ENCODE measurements around the gene TAS2R40. TPM values are rescaled to one million over a fixed set of nuclear protein-coding genes. Genes with fewer than 3 reads are reported as not detected.
"Not testable (repeated sequence)": the region's sequence is repeated elsewhere in the genome, so short reads cannot be mapped to it uniquely, and the experiment has no call there.

Gene TAS2R40
- polyA plus RNA-seq, 1 donor from 2014 or later, result not detected

DNA sequence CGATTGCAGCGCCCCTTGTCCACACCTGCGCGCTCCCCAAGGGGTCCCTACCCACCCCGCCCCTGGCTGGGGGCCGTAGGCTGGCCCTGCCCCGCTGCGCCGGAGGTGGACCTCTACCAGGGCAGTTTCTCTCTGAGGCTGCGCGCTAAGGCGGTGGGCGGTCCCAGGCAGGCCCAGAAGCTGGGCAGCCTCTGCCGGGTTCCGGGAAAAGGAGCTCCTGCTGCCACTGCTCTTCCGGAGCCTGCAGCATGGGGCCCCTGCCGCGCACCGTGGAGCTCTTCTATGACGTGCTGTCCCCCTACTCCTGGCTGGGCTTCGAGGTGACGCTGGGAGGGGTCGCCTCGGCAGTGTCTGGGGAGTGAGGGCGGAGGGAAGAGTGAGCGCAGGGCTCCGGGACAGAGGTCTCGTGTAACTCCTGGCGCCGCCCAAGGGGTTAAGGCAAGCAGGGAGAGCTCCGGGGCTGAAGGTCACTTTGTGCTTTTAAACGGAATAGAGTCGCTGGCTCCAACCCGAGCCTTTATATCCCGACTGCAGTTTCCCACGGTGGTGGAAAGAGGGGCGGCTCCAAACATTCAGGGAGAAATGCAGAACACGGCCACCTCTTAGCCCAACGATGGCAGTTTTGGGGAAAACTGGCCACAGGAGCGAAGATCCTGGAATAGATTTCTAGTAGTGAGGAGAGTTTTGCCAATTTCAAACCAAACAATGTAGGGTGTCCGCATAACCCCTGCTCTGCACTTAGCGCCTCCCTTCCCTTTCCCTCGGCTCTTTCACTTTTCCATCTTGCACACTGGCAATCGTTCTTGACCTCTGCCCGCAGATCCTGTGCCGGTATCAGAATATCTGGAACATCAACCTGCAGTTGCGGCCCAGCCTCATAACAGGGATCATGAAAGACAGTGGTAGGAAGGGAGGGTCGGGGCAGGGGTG is 41.7 kb downstream of the TAS2R40 start, which contains the start of gene GSTK1:
TSS of gene GSTK1 (plus strand) at position 176 of the 930 bp plus-strand sequence. CDS start at position 249, 73 bp downstream.
- no peaks in the 10 kb centered on the region for H3K27me3 ChIP-seq (ENCODE audit: insufficient read depth, low read depth, low read length)
- H3K27ac ChIP-seq (ENCODE audit: low read length), result no peak within 1 kb of the TSS

DNA sequence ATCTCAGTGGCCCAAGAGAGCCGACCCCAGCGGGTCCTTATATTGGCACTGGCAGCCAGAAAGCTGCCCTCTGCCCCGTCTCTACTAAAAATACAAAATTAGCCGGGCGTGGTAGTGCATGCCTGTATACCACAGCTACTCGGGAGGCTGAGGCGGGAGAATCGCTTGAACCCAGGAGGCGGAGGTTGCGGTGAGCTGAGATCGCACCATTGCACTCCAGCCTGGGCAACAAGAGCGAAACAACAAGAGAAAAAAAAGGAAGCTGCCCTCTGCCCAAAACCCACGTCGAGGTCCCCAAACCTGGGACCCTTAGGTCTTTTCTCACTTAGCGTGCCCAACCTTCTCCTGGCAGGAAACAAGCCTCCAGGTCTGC is 42.3 kb downstream of the TAS2R40 start:
- H3K27me3 ChIP-seq (ENCODE audit: insufficient read depth, low read depth, low read length); H3K9me2 ChIP-seq (ENCODE audit: insufficient read depth, low read length); H2AFZ ChIP-seq (ENCODE audit: low read depth, low read length); H3F3A ChIP-seq (ENCODE audit: insufficient read depth, low read length, poor library complexity, severe bottlenecking); H4K20me1 ChIP-seq (ENCODE audit: insufficient read depth); H3K79me2 ChIP-seq (replicated peaks; ENCODE audit: insufficient read depth, low read length); H3K36me3 ChIP-seq (ENCODE audit: insufficient read depth, low read length); H3K9me3 ChIP-seq (ENCODE audit: low read length); H3K27ac ChIP-seq (ENCODE audit: low read length); H3K4me2 ChIP-seq (ENCODE audit: low read length); H3K9ac ChIP-seq (ENCODE audit: low read length): not testable (repeated sequence)
- peak overlapping the region; percentile 70 for H3K4me3 ChIP-seq (ENCODE audit: low read length)

More for the DNA sequence above, 41.7 kb downstream of the TAS2R40 start, which contains the start of gene GSTK1:
- Histone ChIP-seq H4K20me1 (ENCODE audit: insufficient read depth) (no peaks in the 10 kb centered on the region), H3K9ac (ENCODE audit: low read length) (peak within 1 kb of the TSS; percentile 57), H3K4me3 (ENCODE audit: low read length) (peak within 1 kb of the TSS; percentile 70), H3K9me2 (ENCODE audit: insufficient read depth, low read length) (no peaks in the 10 kb centered on the region), H3K36me3 (ENCODE audit: insufficient read depth, low read length) (no peaks in the 10 kb centered on the region), H2AFZ (ENCODE audit: low read depth, low read length) (peak within 1 kb of the TSS; percentile 56), H3K4me2 (ENCODE audit: low read length) (no peak within 1 kb of the TSS), H3F3A (ENCODE audit: insufficient read depth, low read length, poor library complexity, severe bottlenecking) (no peaks in the 10 kb centered on the region), H3K9me3 (ENCODE audit: low read length) (no peaks in the 10 kb centered on the region), H3K79me2 (replicated peaks; ENCODE audit: insufficient read depth, low read length) (no peaks in the 10 kb centered on the region)
- no peak for TF ChIP-seq POLR2AphosphoS5 (IDR thresholded peaks at IDR 0.05)

GRCh38 chr7:143265017-143265693 is 43.3 kb downstream of the TAS2R40 start:
- H3K79me2 ChIP-seq (replicated peaks; ENCODE audit: insufficient read depth, low read length), result no peaks in the 10 kb centered on the region
- TF ChIP-seq TAF1 (IDR thresholded peaks at IDR 0.05; ENCODE audit: low read depth) (no peak), POLR2AphosphoS5 (IDR thresholded peaks at IDR 0.05) (no peak), RAD21 (conservative IDR thresholded peaks at IDR 0.05) (no peak), REST (IDR thresholded peaks at IDR 0.05; ENCODE audit: borderline replicate concordance) (no peak), EZH2 (IDR thresholded peaks at IDR 0.05; ENCODE audit: borderline replicate concordance, insufficient read depth, low read length, poor library complexity, severe bottlenecking) (no peak), EP300 (conservative IDR thresholded peaks at IDR 0.05; ENCODE audit: poor library complexity, severe bottlenecking) (no peak), SMC3 (conservative IDR thresholded peaks at IDR 0.05; ENCODE audit: poor library complexity) (no peak), MXI1 (conservative IDR thresholded peaks at IDR 0.05; ENCODE audit: poor library complexity, severe bottlenecking) (no peak)
- TF ChIP-seq, protein P1, sequence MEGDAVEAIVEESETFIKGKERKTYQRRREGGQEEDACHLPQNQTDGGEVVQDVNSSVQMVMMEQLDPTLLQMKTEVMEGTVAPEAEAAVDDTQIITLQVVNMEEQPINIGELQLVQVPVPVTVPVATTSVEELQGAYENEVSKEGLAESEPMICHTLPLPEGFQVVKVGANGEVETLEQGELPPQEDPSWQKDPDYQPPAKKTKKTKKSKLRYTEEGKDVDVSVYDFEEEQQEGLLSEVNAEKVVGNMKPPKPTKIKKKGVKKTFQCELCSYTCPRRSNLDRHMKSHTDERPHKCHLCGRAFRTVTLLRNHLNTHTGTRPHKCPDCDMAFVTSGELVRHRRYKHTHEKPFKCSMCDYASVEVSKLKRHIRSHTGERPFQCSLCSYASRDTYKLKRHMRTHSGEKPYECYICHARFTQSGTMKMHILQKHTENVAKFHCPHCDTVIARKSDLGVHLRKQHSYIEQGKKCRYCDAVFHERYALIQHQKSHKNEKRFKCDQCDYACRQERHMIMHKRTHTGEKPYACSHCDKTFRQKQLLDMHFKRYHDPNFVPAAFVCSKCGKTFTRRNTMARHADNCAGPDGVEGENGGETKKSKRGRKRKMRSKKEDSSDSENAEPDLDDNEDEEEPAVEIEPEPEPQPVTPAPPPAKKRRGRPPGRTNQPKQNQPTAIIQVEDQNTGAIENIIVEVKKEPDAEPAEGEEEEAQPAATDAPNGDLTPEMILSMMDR (IDR thresholded peaks at IDR 0.05; ENCODE audit: poor library complexity, severe bottlenecking), result no peak
- H3F3A ChIP-seq (ENCODE audit: insufficient read depth, low read length, poor library complexity, severe bottlenecking), result no peaks in the 10 kb centered on the region
- no peak overlapping the region for H3K4me2 ChIP-seq (ENCODE audit: low read length)
- H4K20me1 ChIP-seq (ENCODE audit: insufficient read depth), result no peaks in the 10 kb centered on the region
- no peak overlapping the region for H2AFZ ChIP-seq (ENCODE audit: low read depth, low read length)
- no peaks in the 10 kb centered on the region for H3K36me3 ChIP-seq (ENCODE audit: insufficient read depth, low read length)
- H3K9me3 ChIP-seq (ENCODE audit: low read length), result no peaks in the 10 kb centered on the region
- H3K4me3 ChIP-seq (ENCODE audit: low read length), result no peak overlapping the region
- no peaks in the 10 kb centered on the region for H3K9me2 ChIP-seq (ENCODE audit: insufficient read depth, low read length)
- H3K27ac ChIP-seq (ENCODE audit: low read length), result no peak overlapping the region
- no peaks in the 10 kb centered on the region for H3K27me3 ChIP-seq (ENCODE audit: insufficient read depth, low read depth, low read length)
- no peak overlapping the region for H3K9ac ChIP-seq (ENCODE audit: low read length)
